Transverse colon (tissue), 4 donors: Measurements from ENCODE around the gene LACRT. TPM values are rescaled to one million over a fixed set of nuclear protein-coding genes. Genes with fewer than 3 reads are reported as not detected.

Source experiments
- DNase-seq: peaks from one replicate; pipeline ENCODE4 v3.0.0-alpha.2; 2019
- H3K27ac ChIP-seq, 4 donors: fragments of 200-600 bp; sonication (generic); 2 replicates each; pipeline ENCODE4 v1.5.1; 2016 to 2018; ENCODE audit warnings: inconsistent platforms in 4 of 4
- H3K27me3 ChIP-seq: fragments of 200-600 bp; sonication (generic); 2 replicates; pipeline ENCODE4 v1.5.1; 2017; ENCODE audit warnings: inconsistent platforms
- H3K36me3 ChIP-seq, 4 donors: fragments of 200-600 bp; sonication (generic); 2 replicates each; pipeline ENCODE4 v1.5.1; 2017 to 2019; ENCODE audit warnings: inconsistent platforms in 4 of 4
- H3K4me1 ChIP-seq, 4 donors: fragments of 200-600 bp; sonication (generic); 2 replicates each; pipeline ENCODE4 v1.5.1; 2017 to 2020; ENCODE audit warnings: inconsistent platforms in 4 of 4
- H3K4me3 ChIP-seq, 4 donors: fragments of 200-600 bp; sonication (generic); 1 replicate in 1 of 4; 2 replicates in 3 of 4; pipeline versions ENCODE4 v1.5.1 to v1.6.1; 2017 to 2019; ENCODE audit warnings: inconsistent platforms in 4 of 4
- H3K9me3 ChIP-seq, 2 donors: fragments of 200-600 bp; sonication (generic); 2 replicates each; pipeline ENCODE4 v1.5.1; 2017 to 2019; ENCODE audit warnings: inconsistent platforms in 2 of 2
- EP300 ChIP-seq: sonication (generic); formaldehyde crosslinking; IDR thresholded peaks from one replicate; pipeline ENCODE4 v1.6.1; 2017; ENCODE audit warnings: antibody characterized with exemption, low read depth
- POLR2A ChIP-seq: fragments of 450-650 bp; IDR thresholded peaks from one replicate; pipeline ENCODE4 v1.6.1; 2016; ENCODE audit warnings: antibody characterized with exemption, mild to moderate bottlenecking, moderate library complexity
- POLR2AphosphoS5 ChIP-seq, 3 donors: sonication (generic); formaldehyde crosslinking; IDR thresholded peaks; one replicate each; pipeline ENCODE4 v1.6.1; 2016; ENCODE audit warnings: antibody characterized with exemption in 3 of 3
- WGBS, 2 donors: methylation state at CpG; one replicate each; pipeline ENCODE4 v1.1.5; 2018; ENCODE audit warnings: low coverage in 1 of 2; 5-methylcytosine and 5-hydroxymethylcytosine counted together
- in situ Hi-C, 4 donors: fragments of 200-750 bp; cut with MboI; loops; one replicate each; pipeline versions ENCODE4 v1.15.0 to v1.15.1; 2017; ENCODE audit warnings: low sequenced_read_pairs in 3 of 4, low pct_ligation_motif_present in 1 of 4, low pct_unique_long_range_greater_than_20kb in 1 of 4
- intact Hi-C: fragments of 100-400 bp; cut with DNase I; formaldehyde crosslinking; loops from one replicate; pipeline ENCODE4 v1.15.1; 2023; ENCODE audit warnings: low total_unique reads
- total RNA-seq, 4 donors: library from RNA; depleted of rRNA; stranded (reverse); fragments of >200 nt; gene quantifications; one replicate each; pipeline ENCODE4 v1.1.0, GENCODE V29; 2016
- TF ChIP-seq, protein P1 (sequence below), 5 experiments: fragments of 200-600 bp in 3 of 5; fragments of 450-650 bp in 2 of 5; sonication (generic) in 3 of 5; IDR thresholded peaks; 1 replicate in 2 of 5; 2 replicates in 3 of 5; pipeline ENCODE4 v1.5.1; 2016 to 2017; ENCODE audit warnings: antibody characterized with exemption in 5 of 5, inconsistent platforms in 3 of 5, mild to moderate bottlenecking in 2 of 5, moderate library complexity in 1 of 5

The LACRT gene
- total RNA-seq, 4 donors from 2014 or later: not detected

- H3K4me3 ChIP-seq: no peak overlapping the region
- H3K4me1 ChIP-seq: no peaks in the 10 kb centered on the region
- no peaks in the 10 kb centered on the region for H3K27me3 ChIP-seq
- in situ Hi-C loops (no loop called here), intact Hi-C loops (no loop called here)
- no peak for DNase-seq
- H3K36me3 ChIP-seq: no peaks in the 10 kb centered on the region
- WGBS, 2 donors: 33 to 79% methylated on average over 1 to 6 of the region's 6 CpGs
- TF ChIP-seq POLR2AphosphoS5 (IDR thresholded peaks at IDR 0.05) (no peak), EP300 (no peak), POLR2A (no peak)
- TF ChIP-seq, protein P1, sequence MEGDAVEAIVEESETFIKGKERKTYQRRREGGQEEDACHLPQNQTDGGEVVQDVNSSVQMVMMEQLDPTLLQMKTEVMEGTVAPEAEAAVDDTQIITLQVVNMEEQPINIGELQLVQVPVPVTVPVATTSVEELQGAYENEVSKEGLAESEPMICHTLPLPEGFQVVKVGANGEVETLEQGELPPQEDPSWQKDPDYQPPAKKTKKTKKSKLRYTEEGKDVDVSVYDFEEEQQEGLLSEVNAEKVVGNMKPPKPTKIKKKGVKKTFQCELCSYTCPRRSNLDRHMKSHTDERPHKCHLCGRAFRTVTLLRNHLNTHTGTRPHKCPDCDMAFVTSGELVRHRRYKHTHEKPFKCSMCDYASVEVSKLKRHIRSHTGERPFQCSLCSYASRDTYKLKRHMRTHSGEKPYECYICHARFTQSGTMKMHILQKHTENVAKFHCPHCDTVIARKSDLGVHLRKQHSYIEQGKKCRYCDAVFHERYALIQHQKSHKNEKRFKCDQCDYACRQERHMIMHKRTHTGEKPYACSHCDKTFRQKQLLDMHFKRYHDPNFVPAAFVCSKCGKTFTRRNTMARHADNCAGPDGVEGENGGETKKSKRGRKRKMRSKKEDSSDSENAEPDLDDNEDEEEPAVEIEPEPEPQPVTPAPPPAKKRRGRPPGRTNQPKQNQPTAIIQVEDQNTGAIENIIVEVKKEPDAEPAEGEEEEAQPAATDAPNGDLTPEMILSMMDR (IDR thresholded peaks at IDR 0.05): no peak
- H3K9me3 ChIP-seq: no peaks in the 10 kb centered on the region
- H3K27ac ChIP-seq: no peak overlapping the region
These were observed 22.5 kb upstream of the LACRT start for GRCh38 chr12:54657105-54657607.

DNA sequence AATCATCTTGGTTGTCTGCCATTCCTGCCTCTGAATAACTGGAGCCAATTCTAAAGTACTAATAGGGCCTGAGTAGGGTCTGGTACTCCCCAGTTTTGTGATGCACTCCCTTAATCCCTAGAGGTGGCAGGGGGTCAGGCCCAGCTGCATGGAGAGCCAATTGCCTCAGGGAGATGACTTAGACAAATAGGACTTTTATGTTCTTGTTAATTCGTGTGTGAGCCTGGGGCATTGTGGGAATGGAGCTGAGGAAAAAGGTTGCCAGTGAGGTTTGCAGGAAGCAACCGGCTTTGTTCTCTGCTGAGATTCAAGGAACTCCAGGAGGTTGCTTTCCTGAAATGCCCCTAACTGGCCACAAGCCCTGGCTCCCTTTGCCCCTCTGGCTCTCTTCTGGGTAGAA lies 20.2 kb upstream of the LACRT start:
- no peaks in the 10 kb centered on the region for H3K36me3 ChIP-seq
- H3K9me3 ChIP-seq: no peaks in the 10 kb centered on the region
- in situ Hi-C loops (no loop called here), intact Hi-C loops (no loop called here)
- no peak overlapping the region for H3K27ac ChIP-seq
- peaks cover 1% of the 10 kb centered on the region for H3K27me3 ChIP-seq
- H3K4me3 ChIP-seq: no peak overlapping the region
- WGBS, 2 donors: 32% methylated on average over 2 of the region's 2 CpGs; no CpG with 5 or more reads in 1 of the 2 donors
- H3K4me1 ChIP-seq: no peaks in the 10 kb centered on the region
- TF ChIP-seq POLR2A (no peak), POLR2AphosphoS5 (IDR thresholded peaks at IDR 0.05) (no peak), EP300 (no peak)
- TF ChIP-seq, protein P1 (IDR thresholded peaks at IDR 0.05): no peak
- DNase-seq: no peak

GRCh38 chr12:54653025-54653424 lies 18.3 kb upstream of the LACRT start:
- H3K27me3 ChIP-seq: peaks cover 4% of the 10 kb centered on the region
- no peaks in the 10 kb centered on the region for H3K9me3 ChIP-seq
- TF ChIP-seq POLR2A (no peak), POLR2AphosphoS5 (IDR thresholded peaks at IDR 0.05) (no peak), EP300 (no peak)
- TF ChIP-seq, protein P1 (IDR thresholded peaks at IDR 0.05): no peak
- DNase-seq: no peak
- in situ Hi-C loops: no loop called here
- H3K4me3 ChIP-seq: no peak overlapping the region
- no peaks in the 10 kb centered on the region for H3K36me3 ChIP-seq
- WGBS, 2 donors: 59 to 79% methylated on average over 4 to 9 of the region's 9 CpGs
- intact Hi-C loops: no loop called here
- H3K27ac ChIP-seq: no peak overlapping the region
- no peaks in the 10 kb centered on the region for H3K4me1 ChIP-seq

DNA sequence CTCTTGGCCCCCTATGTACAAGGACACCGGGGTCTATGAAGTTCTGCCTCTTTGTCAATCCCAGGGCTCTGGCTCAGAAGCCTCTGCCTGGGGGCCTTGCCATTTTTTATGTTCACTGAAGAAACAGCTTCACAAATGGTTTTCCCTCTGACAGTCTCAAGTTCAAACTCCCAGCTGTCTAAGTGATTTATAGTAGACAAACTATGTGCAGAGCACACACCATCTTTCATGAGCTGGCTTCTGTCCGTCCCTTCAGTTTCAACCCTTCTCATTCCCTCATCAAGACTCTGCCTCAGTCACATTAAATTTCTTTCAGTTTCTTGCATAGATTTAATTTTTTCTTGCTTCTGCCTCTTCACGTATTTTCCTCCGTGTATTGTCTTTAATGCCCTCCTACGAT lies 16.2 kb upstream of the LACRT start:
- WGBS, 2 donors: 59 to 63% methylated on average over 5 of the region's 5 CpGs

More for the DNA sequence above, 16.2 kb upstream of the LACRT start:
- in situ Hi-C loops: no loop called here
- TF ChIP-seq, protein P1 (IDR thresholded peaks at IDR 0.05): no peak
- no peak for TF ChIP-seq EP300
- TF ChIP-seq POLR2A: no peak
- TF ChIP-seq POLR2AphosphoS5 (IDR thresholded peaks at IDR 0.05): no peak
- no peaks in the 10 kb centered on the region for H3K9me3 ChIP-seq
- no peak overlapping the region for H3K4me3 ChIP-seq
- no peak overlapping the region for H3K27ac ChIP-seq
- intact Hi-C loops: no loop called here
- H3K36me3 ChIP-seq: no peaks in the 10 kb centered on the region
- H3K4me1 ChIP-seq: no peaks in the 10 kb centered on the region
- H3K27me3 ChIP-seq: peaks cover 4% of the 10 kb centered on the region
- DNase-seq: no peak
